ENCODE data around the gene SYNGR4. TPM values are rescaled to one million over a fixed set of nuclear protein-coding genes. Genes with fewer than 3 reads are reported as not detected.

Gene SYNGR4
- total RNA-seq (2022; extraction: Qiagen RNA extraction) = 0.93 to 3.6 TPM (median 3.1 TPM) in 5 replicates

GRCh38 chr19:48363810-48364597 lies at the start of gene SYNGR4, which contains the start of gene TMEM143:
TSS of gene SYNGR4 (plus strand) at chr19:48364367. CDS start at chr19:48365843, 1,476 bp downstream.
TSS of gene TMEM143 (minus strand) at chr19:48363940. CDS start at chr19:48363920, 20 bp downstream.

GRCh38 chr19:48325265-48325910 lies 38.8 kb upstream of the SYNGR4 start, which contains the start of gene EMP3:
TSS of gene EMP3 (plus strand) at chr19:48325552. CDS start at chr19:48326845, 1,293 bp downstream.

GRCh38 chr19:48391100-48392005 lies 27.2 kb downstream of the SYNGR4 start, which contains the start of gene KDELR1:
TSS of gene KDELR1 (minus strand) at chr19:48391551. CDS start at chr19:48391358, 193 bp downstream.

GRCh38 chr19:48393559-48394330 lies 29.6 kb downstream of the SYNGR4 start, which contains the start of gene GRIN2D:
TSS of gene GRIN2D (plus strand) at chr19:48393668. CDS start at chr19:48398393, 4,725 bp downstream.

Other genes with a start within 250 kb of the SYNGR4 start
- 56.1 to 67.2 TPM (median 64.2 TPM) in 5 replicates for gene LIG1, start 194.0 kb upstream of the SYNGR4 start, total RNA-seq (2022; extraction: Qiagen RNA extraction)
- gene ZSWIM9, start 193.7 kb upstream of the SYNGR4 start, total RNA-seq (2022; extraction: Qiagen RNA extraction) = 6.1 to 7.2 TPM (median 6.5 TPM) in 5 replicates
- 13.8 to 17.5 TPM (median 16.7 TPM) in 5 replicates for gene CARD8, start 108.5 kb upstream of the SYNGR4 start, total RNA-seq (2022; extraction: Qiagen RNA extraction)
- gene ZNF114, start 94.3 kb upstream of the SYNGR4 start, total RNA-seq (2022; extraction: Qiagen RNA extraction) = 6.4 to 9.1 TPM (median 7.1 TPM) in 5 replicates
- 365 to 468 TPM (median 427 TPM) in 5 replicates for gene EMP3, start 38.8 kb upstream of the SYNGR4 start, total RNA-seq (2022; extraction: Qiagen RNA extraction)
- 2.9 to 5.3 TPM (median 4.3 TPM) in 5 replicates for gene TMEM143, start 427 bp upstream of the SYNGR4 start, total RNA-seq (2022; extraction: Qiagen RNA extraction)
- 389 to 432 TPM (median 425 TPM) in 5 replicates for gene KDELR1, start 27.2 kb downstream of the SYNGR4 start, total RNA-seq (2022; extraction: Qiagen RNA extraction)
- gene GRIN2D, start 29.3 kb downstream of the SYNGR4 start, total RNA-seq (2022; extraction: Qiagen RNA extraction) = 6.5 to 8.9 TPM (median 7.6 TPM) in 5 replicates
- 108 to 129 TPM (median 110 TPM) in 5 replicates for gene GRWD1, start 81.6 kb downstream of the SYNGR4 start, total RNA-seq (2022; extraction: Qiagen RNA extraction)
- 0.93 to 2.0 TPM (median 1.1 TPM) in 5 replicates for gene KCNJ14, start 91.2 kb downstream of the SYNGR4 start, total RNA-seq (2022; extraction: Qiagen RNA extraction)
- 54.5 to 64.5 TPM (median 61.2 TPM) in 5 replicates for gene CYTH2, start 105.0 kb downstream of the SYNGR4 start, total RNA-seq (2022; extraction: Qiagen RNA extraction)
- 2.7 to 5.6 TPM (median 4.5 TPM) in 5 replicates for gene LMTK3, start 147.5 kb downstream of the SYNGR4 start, total RNA-seq (2022; extraction: Qiagen RNA extraction)
- gene SULT2B1, start 187.8 kb downstream of the SYNGR4 start, total RNA-seq (2022; extraction: Qiagen RNA extraction) = 12.0 to 17.5 TPM (median 14.0 TPM) in 5 replicates
- not detected in 5 replicates for gene SPACA4, start 242.4 kb downstream of the SYNGR4 start, total RNA-seq (2022; extraction: Qiagen RNA extraction)

Measured in A549 treated with Hydrocortisone at 1 μM for 4 hours (cell line).